GM19099 (cell line): ENCODE data around the gene PRSS38.

Experiments
- POLR2A ChIP-seq: IDR thresholded peaks from 3 replicates; pipeline ENCODE4 v1.6.1; 2011; ENCODE audit warnings: low read depth; ENCODE audit not compliant: insufficient read length; ENCODE audit errors: extremely low read depth

Gene PRSS38

DNA sequence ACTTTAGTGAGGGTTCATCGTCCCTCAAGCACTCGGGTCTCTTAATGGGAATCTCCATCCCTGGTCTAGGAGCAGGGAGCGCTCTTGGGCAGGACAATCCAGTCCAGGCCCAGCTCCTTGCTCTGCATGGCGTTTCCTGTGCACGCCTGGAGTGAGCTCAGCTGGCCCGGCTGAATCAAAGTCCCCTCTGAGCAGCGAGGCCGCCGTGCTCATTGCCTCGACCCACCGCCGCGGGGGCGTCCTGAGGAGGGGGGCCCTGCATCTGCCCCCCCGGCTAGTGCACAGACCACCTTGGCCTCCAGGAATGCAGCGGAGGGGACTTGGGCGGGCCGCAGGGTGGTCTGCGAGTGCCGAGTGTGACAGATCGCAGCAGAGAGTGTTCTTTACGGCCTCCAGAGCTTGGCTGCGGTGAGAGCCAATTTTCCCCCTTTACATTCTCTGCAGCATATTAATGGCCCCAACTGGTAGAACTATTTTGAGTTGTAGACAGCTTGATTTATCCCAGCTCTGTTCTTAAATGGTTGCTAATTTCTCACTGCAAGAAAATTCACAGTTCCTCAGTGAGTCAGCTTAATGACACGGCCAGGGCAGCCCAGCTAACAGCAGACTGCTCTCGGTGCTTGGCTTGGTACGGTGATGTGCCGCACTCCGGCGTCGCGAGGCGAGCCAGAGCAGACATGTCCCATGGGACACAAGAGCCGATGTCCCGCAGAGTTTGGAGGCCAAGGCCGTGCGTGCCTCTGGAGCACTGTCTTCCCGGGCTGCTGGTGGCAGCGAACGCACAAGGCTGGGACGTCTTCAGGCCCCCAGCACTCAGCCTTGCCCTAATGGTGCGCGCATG, 40.4 kb upstream of the PRSS38 start:
- TF ChIP-seq POLR2A = no peak

- TF ChIP-seq POLR2A = no peak
These were observed 39.6 kb upstream of the PRSS38 start for GRCh38 chr1:227775841-227776240.

GRCh38 chr1:227776331-227776771, 39.1 kb upstream of the PRSS38 start:
- TF ChIP-seq POLR2A = no peak

- TF ChIP-seq POLR2A = no peak
These were observed 38.3 kb upstream of the PRSS38 start for GRCh38 chr1:227777156-227777555.

- no peak for TF ChIP-seq POLR2A
These were observed 37.8 kb upstream of the PRSS38 start for GRCh38 chr1:227777646-227778045.

- no peak for TF ChIP-seq POLR2A
These were observed 37.0 kb upstream of the PRSS38 start for GRCh38 chr1:227778401-227778947.

- no peak for TF ChIP-seq POLR2A
These were observed 36.4 kb upstream of the PRSS38 start for GRCh38 chr1:227779021-227779441.

- no peak for TF ChIP-seq POLR2A
These were observed 35.8 kb upstream of the PRSS38 start for GRCh38 chr1:227779685-227780084.

DNA sequence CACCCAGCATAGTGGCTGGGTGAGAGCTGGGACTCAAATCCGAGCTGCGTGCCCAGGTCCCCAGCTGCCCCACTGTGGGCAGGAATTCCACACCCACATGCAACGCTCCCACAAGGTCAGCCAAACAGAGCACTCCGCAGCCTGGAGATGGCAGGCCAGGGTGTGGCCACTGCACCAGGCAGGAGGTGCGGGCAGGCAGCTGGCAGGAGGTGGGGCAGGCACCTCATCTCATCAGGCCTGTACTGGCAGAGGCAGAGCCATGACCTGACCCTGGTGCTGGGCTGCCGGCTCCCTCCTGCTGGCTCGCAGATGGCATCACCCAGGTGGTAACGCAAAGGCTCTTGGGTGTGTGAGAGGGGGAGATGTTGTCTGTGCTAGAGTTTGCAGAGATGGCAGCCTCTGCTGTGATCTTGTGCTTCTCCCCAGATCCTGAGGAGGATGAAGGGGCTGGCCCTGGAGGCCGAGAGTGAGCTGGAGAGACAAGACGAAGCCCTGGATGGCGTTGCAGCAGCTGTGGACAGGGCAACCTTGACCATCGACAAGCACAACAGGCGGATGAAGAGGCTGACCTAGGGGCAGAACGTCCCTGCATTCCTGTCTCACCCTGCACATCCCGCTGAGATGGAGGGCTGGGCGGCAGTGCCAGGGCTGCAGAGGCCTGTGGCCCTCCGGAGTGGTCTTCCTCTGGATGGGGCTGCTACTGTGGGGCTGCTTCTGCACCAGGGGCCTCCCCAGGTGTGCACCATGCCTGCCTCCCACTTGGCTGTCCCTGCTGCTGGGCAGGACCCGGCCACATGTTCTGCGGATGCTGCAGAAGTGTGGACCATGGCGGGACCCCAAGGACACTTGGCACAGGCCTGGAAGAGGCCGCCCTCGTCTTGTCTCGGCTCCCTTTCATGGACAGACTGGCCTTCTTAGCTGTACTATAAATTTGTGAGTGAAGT, 35.1 kb upstream of the PRSS38 start:
- TF ChIP-seq POLR2A = no peak

- no peak for TF ChIP-seq POLR2A
These were observed 34.1 kb upstream of the PRSS38 start for GRCh38 chr1:227781314-227781930.

GRCh38 chr1:227782226-227782625, 33.2 kb upstream of the PRSS38 start:
- TF ChIP-seq POLR2A = no peak

DNA sequence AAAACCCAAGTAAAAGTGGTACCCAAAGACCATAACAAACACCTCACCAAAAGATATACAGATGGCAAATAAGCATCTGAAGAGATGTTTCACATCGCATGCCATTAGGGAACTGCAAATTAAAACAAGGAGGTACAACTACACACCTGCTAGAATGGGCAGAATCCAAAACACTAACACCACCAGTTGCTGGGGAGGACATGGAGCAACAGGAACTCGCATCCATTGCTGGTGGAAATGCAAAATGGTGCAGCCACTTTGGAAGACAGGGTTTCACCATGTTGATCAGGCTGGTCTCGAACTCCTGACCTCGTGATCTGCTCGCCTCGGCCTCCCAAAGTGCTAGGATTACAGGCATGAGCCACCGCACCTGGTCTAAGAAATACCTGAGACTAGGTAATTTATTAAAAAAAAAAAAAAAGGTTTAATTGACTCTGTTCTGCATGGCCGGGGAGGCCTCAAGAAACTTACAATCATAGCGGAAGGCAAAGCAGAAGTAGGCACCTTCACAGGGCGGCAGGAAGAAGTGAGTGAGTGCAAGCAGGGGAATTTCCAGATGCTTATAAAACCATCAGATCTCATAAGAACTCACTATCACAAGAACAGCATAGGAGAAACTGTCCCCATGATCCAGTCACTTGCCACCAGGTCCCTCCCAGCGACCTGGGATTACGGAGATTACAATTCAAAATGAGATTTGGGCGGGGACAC, 30.2 kb upstream of the PRSS38 start:
- TF ChIP-seq POLR2A = no peak

DNA sequence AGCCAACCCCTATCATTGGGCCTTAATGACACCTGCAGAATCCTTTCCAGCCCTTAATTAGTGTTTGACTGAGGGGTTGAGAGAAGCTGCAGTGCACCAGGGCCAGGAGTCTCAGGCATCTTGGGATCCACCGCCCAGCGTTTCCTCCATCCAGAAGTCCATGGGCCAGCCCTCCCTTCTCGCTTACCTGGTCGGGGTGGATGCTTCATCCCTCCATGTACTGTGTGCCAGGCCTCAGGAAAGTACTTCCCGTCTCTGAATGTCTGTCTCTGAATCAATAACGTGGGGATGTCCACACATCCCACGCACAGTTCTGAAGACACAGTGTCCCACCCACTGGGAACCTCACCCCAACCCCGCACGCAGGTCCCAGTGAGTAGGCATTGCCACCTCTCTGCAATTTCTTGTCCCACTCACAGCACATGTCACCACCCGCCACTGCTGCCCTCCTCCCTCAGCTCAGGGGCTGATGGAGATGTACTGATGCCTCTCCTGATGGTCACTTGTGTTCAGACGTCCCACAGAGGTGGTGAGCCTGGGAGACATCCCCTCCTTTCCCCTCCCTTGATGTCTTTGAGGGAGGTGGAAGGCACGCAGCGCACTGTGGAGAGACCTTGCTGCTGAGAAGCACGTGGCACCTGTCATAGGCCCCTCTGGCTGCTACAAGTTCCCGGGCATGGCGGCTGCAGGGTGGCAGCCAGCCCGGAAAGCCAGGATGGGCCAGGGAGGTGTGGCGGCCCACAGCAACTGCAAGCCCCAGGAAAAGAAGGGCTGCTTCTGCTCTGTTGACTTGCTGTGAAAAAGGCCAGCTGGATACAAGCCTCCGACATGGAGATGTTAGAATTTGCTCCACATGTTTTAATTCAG, 29.4 kb upstream of the PRSS38 start:
- no peak for TF ChIP-seq POLR2A

DNA sequence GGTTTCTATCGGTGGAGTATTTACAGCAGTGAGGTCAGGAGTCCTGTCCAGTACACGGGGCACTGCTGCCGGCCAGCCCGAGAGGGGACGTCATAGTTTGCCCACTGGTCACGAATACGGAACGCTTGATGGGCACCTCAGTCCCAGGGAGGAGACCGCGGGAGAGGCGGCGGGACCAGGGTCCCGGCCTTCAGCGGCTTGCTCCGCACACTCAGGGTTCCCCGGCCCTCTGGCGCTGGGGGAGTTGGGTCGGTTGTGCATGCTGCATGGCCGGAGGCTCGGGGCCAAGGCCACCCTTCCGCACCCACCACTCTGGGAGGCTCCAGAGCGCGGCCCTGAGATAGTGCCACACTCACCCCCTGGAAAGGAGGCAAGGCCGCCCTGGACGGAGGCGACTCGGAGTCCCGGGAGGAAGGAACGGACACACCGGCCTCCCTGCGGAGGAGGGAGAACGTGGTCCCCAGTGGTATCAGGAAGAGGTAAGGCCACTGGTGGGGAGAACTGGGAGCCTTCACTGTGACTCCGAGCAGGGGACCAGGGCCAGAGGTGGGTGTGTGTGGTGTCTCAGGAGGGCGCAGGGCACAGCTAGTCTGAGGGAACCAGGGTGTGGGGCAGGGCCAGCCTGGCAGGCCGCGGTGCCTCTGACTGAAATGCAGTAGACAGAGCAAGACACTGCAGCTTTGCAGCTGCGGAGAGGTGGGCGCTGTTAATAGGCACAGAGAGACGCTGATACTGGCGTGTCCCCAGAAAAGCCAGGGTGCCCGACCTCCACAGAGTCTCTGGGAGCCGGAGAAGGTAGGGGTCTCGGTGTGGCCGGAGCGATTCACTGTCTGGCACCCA, 28.6 kb upstream of the PRSS38 start:
- TF ChIP-seq POLR2A = no peak
